Tibial nerve (tissue), 4 donors: Measurements from ENCODE around the gene TRAF3.

Experiments
- CTCF ChIP-seq, 5 experiments: fragments of 200-600 bp in 3 of 5; fragments of 450-650 bp in 2 of 5; sonication (generic) in 3 of 5; IDR thresholded peaks; one replicate each; pipeline ENCODE4 v1.5.1; 2016 to 2019; ENCODE audit warnings: antibody characterized with exemption in 5 of 5, mild to moderate bottlenecking in 3 of 5, moderate library complexity in 2 of 5
- EP300 ChIP-seq, 2 donors: sonication (generic); formaldehyde crosslinking; IDR thresholded peaks; one replicate each; pipeline ENCODE4 v1.6.1; 2017; ENCODE audit warnings: antibody characterized with exemption in 2 of 2, mild to moderate bottlenecking in 1 of 2
- POLR2A ChIP-seq, 2 donors: fragments of 450-650 bp; IDR thresholded peaks; one replicate each; pipeline ENCODE4 v1.6.1; 2017; ENCODE audit warnings: antibody characterized with exemption in 2 of 2, mild to moderate bottlenecking in 2 of 2, moderate library complexity in 2 of 2

- TF ChIP-seq CTCF (IDR thresholded peaks at IDR 0.05): no peak
- TF ChIP-seq EP300 (IDR thresholded peaks at IDR 0.05): no peak
- no peak for TF ChIP-seq POLR2A (IDR thresholded peaks at IDR 0.05)
These were observed 26.2 kb upstream of the TRAF3 start for GRCh38 chr14:102751088-102751487.
